ENCODE measurements around the gene FAAP20.

Gene FAAP20

GRCh38 chr1:2184934-2185333 is 9.6 kb downstream of the FAAP20 start:
- Histone ChIP-seq H3K27me3 (ENCODE audit: insufficient read depth, low read depth, severe bottlenecking) (no peaks in the 10 kb centered on the region), H3K4me3 (ENCODE audit: low read depth, low read length) (no peak overlapping the region), H3K27ac (no peak overlapping the region), H3K9me3 (ENCODE audit: severe bottlenecking) (no peaks in the 10 kb centered on the region), H3K36me3 (peaks cover 17% of the 10 kb centered on the region)
- TF ChIP-seq CTCF (IDR thresholded peaks at IDR 0.05; ENCODE audit: low read depth, low read length) = no peak
- no peak for DNase-seq

DNA sequence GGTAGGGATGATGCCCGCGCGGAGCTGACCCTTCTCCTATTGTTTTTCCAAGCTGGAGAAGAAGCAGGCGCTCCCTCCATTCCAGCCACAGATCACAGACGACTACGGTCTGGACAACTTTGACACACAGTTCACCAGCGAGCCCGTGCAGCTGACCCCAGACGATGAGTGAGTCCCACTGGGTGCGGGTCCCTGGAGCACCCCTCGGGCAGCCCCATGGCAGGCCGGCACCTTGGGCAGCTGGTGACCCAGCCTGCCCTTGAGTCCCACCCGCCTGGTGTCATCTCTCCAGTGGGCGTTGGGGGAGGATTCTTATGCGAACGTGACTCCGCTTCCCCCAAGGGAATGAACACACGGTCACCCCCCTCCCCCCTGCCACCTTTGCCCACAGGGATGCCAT is 10.0 kb downstream of the FAAP20 start:
- H3K9me3 ChIP-seq (ENCODE audit: severe bottlenecking) = no peaks in the 10 kb centered on the region
- no peaks in the 10 kb centered on the region for H3K27me3 ChIP-seq (ENCODE audit: insufficient read depth, low read depth, severe bottlenecking)
- no peak for DNase-seq
- no peak overlapping the region for H3K27ac ChIP-seq
- peaks cover 17% of the 10 kb centered on the region for H3K36me3 ChIP-seq
- H3K4me3 ChIP-seq (ENCODE audit: low read depth, low read length) = no peak overlapping the region
- no peak for TF ChIP-seq CTCF (IDR thresholded peaks at IDR 0.05; ENCODE audit: low read depth, low read length)

DNA sequence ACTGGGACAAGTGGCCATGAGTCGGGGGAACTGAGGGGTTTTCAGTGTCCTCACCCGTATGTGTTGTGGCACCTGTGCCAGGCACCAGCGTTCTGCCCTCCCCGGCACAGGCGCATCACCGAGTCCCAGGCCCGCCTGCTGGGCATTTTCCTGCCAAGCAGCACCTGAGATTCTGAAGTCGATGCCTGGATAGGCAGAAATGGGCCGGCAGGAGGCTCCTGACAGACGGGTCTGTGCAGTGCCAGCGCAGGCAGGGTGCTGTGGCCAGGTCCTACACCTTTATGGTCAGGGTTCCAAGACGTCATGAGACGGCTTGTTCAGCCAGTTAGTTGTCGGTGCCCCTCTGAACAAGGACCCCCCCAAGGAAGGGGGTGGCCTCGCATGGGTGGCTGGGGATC is 10.6 kb downstream of the FAAP20 start:
- H3K36me3 ChIP-seq = peaks cover 17% of the 10 kb centered on the region
- DNase-seq = no peak
- TF ChIP-seq CTCF (IDR thresholded peaks at IDR 0.05; ENCODE audit: low read depth, low read length) = no peak
- H3K9me3 ChIP-seq (ENCODE audit: severe bottlenecking) = no peaks in the 10 kb centered on the region
- H3K4me3 ChIP-seq (ENCODE audit: low read depth, low read length) = no peak overlapping the region
- no peak overlapping the region for H3K27ac ChIP-seq
- H3K27me3 ChIP-seq (ENCODE audit: insufficient read depth, low read depth, severe bottlenecking) = no peaks in the 10 kb centered on the region

GRCh38 chr1:2182376-2182775 is 12.2 kb downstream of the FAAP20 start:
- TF ChIP-seq CTCF (IDR thresholded peaks at IDR 0.05; ENCODE audit: low read depth, low read length) = no peak
- Histone ChIP-seq H3K9me3 (ENCODE audit: severe bottlenecking) (no peaks in the 10 kb centered on the region), H3K27me3 (ENCODE audit: insufficient read depth, low read depth, severe bottlenecking) (no peaks in the 10 kb centered on the region), H3K27ac (no peak overlapping the region), H3K36me3 (peaks cover 17% of the 10 kb centered on the region), H3K4me3 (ENCODE audit: low read depth, low read length) (no peak overlapping the region)
- DNase-seq = no peak

DNA sequence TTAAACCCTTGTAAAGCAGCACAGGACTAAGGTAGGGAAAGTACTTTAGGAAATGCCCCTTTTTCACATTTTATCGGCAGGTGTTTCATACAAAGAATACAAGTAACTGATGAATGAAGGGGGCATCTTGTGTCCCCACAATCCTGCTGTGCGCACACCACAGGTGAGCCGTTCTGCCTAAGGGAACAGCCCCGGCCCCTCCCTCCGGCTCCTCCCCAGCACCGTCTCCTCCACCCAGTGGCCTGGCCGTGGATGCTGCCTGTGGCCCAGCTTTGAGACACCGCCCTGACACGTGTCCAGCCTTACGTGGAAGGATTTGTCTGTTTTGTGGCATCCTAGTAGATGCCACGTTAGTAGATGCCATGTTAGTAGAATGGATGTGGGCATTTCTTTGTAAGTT is 12.8 kb downstream of the FAAP20 start:
- H3K9me3 ChIP-seq (ENCODE audit: severe bottlenecking) = no peaks in the 10 kb centered on the region
- H3K4me3 ChIP-seq (ENCODE audit: low read depth, low read length) = no peak overlapping the region
- peaks cover 17% of the 10 kb centered on the region for H3K36me3 ChIP-seq
- no peak for TF ChIP-seq CTCF (IDR thresholded peaks at IDR 0.05; ENCODE audit: low read depth, low read length)
- DNase-seq = no peak
- H3K27ac ChIP-seq = no peak overlapping the region
- no peaks in the 10 kb centered on the region for H3K27me3 ChIP-seq (ENCODE audit: insufficient read depth, low read depth, severe bottlenecking)

DNA sequence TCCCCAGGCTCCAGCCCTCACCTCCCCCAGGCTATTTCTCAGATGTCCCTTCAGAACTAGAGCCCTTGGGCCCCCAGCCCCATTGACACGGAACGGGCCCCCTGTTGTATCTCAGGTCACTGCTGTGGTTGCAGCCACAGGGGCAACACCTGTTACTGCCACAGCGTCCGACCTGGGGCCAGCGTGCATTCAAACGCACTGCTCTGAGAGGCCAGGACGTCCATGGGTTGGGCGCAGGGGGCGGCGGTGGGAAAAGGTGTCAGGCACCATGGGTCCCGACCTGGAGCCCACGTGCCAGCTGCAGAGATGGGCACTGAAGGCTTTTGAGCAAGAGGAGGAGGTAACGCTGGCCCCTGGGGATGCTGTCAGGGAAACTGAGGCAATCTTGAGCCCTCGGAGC is 13.3 kb downstream of the FAAP20 start:
- DNase-seq = no peak
- Histone ChIP-seq H3K9me3 (ENCODE audit: severe bottlenecking) (no peaks in the 10 kb centered on the region), H3K27ac (no peak overlapping the region), H3K36me3 (peaks cover 14% of the 10 kb centered on the region), H3K4me3 (ENCODE audit: low read depth, low read length) (no peak overlapping the region), H3K27me3 (ENCODE audit: insufficient read depth, low read depth, severe bottlenecking) (no peaks in the 10 kb centered on the region)
- no peak for TF ChIP-seq CTCF (IDR thresholded peaks at IDR 0.05; ENCODE audit: low read depth, low read length)
